Fibroblast of skin of back (primary cell): ENCODE data around the gene KIF2A.
"Not testable (repeated sequence)": the region's sequence is repeated elsewhere in the genome, so short reads cannot be mapped to it uniquely, and the experiment has no call there.

Experiments used
- DNase-seq: peaks from one replicate; pipeline ENCODE4 v3.0.0-alpha.2; 2013

The KIF2A gene

GRCh38 chr5:62291829-62292228 is 14.2 kb upstream of the KIF2A start:
- DNase-seq, result not testable (repeated sequence)

GRCh38 chr5:62296998-62297397 is 9.0 kb upstream of the KIF2A start:
- no peak for DNase-seq

- no peak for DNase-seq
These were observed 7.9 kb upstream of the KIF2A start for GRCh38 chr5:62298118-62298517.

GRCh38 chr5:62299101-62299500 is 6.9 kb upstream of the KIF2A start:
- DNase-seq, result no peak

GRCh38 chr5:62299600-62299999 is 6.4 kb upstream of the KIF2A start:
- no peak for DNase-seq

GRCh38 chr5:62305358-62305714 is 670 bp upstream of the KIF2A start:
- no peak for DNase-seq

GRCh38 chr5:62306323-62306895 is 403 bp downstream of the KIF2A start:
- no peak for DNase-seq

GRCh38 chr5:62306896-62307689 is 1.1 kb downstream of the KIF2A start:
- peak; percentile 50 for DNase-seq

GRCh38 chr5:62308439-62308838 is 2.4 kb downstream of the KIF2A start:
- no peak for DNase-seq

GRCh38 chr5:62309107-62309506 is 3.1 kb downstream of the KIF2A start:
- DNase-seq, result no peak

- DNase-seq, result no peak
These were observed 4.6 kb downstream of the KIF2A start for GRCh38 chr5:62310426-62311143.

GRCh38 chr5:62312036-62312435 is 6.0 kb downstream of the KIF2A start:
- DNase-seq, result no peak

- DNase-seq, result no peak
These were observed 6.7 kb downstream of the KIF2A start for GRCh38 chr5:62312674-62313073.

- DNase-seq, result no peak
These were observed 8.3 kb downstream of the KIF2A start for GRCh38 chr5:62314213-62314830.

- DNase-seq, result no peak
These were observed 9.6 kb downstream of the KIF2A start for GRCh38 chr5:62315376-62316175.

- no peak for DNase-seq
These were observed 10.1 kb downstream of the KIF2A start for GRCh38 chr5:62316176-62316502.

- DNase-seq, result no peak
These were observed 11.8 kb downstream of the KIF2A start for GRCh38 chr5:62317810-62318209.

GRCh38 chr5:62322484-62322883 is 16.5 kb downstream of the KIF2A start:
- no peak for DNase-seq

- no peak for DNase-seq
These were observed 20.3 kb downstream of the KIF2A start for GRCh38 chr5:62326302-62326701.

- DNase-seq, result no peak
These were observed 20.7 kb downstream of the KIF2A start for GRCh38 chr5:62326702-62327101.

- peak; percentile 80 for DNase-seq
These were observed 21.4 kb downstream of the KIF2A start for GRCh38 chr5:62327138-62328053.
